DMS 273 treated with DMSO at 0.1 percent for 48 hours (cell line): Measurements from ENCODE around the gene LLCFC1.

Experiments used
- DNase-seq: peaks from one replicate; lab custom pipeline; 2025; lab: John Stamatoyannopoulos, UW

Gene LLCFC1

DNA sequence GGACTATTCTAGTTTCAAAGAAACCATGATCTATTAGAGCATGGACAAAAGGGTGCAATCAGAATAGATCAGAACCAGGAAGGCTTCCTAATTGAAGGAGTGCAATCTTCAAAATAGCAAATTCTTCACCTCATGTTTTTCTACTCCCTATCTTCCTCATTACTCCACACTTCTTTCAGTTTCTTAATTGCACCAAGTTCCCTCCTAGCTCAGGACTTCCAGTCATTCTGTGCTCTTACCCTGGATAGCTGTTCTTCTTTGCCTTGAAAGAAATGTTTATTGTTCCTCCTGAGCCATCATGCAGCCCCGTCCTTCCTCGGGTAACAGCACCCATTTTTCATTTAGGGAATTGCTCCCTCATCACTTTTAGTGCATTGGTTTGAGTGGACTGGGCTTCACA lies 28.8 kb upstream of the LLCFC1 start:
- DNase-seq = no peak

DNA sequence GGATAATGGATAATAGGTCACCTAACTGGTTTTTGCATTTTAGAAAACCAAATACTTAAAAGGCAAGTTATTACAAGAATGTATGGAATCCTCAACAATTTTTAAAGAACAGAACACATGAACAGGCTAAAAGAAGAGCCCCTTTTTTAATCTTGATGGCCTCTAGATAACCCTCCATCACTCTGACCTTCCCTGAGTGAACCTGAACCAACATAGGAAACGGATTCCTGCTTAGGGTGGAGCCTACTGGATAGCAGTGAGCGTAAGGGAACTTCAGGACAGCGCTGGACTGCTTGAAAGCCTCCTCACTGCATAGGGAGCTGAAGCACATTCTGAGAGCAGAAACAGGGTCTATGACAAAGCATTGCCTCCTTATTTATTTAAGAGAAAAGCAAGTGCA lies 26.2 kb upstream of the LLCFC1 start:
- DNase-seq = no peak

DNA sequence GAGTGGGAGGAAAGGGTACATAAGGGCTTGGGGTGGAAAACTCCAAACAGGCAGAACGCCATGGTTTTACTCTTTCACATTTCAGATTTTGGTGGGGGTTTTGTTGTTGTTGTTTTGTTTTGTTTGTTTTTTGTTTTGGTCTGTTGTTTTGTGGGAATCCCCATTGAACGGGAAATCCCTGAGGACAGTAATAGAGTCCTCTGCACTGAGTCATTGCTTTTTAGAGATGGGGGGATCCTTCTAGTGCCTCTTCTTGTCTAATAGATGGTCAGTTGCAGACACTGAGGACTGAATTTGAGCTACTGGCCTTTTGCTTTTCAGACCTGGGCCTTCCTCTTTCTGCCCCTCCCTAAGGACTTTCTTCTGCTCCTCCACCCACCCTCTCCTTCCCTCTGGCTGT lies 25.7 kb upstream of the LLCFC1 start:
- no peak for DNase-seq

DNA sequence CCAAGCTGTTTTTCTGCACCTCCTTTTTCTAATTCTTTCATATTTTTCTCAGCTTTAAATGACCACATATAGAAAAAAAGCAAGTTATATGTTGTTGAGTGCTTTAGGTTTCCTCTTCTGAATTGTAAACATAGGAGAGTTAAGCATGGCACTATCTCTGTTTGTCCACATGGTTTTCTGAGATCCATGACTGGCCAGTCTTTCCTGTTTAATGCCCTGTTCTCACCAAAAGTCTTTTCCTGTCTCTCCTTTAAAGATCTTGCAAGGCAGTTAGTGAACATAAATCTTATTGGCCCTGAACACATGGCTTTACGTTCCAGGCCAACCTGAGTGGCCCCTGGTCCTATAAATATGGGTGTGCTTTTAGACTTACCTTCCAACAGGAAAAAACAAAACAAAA lies 25.2 kb upstream of the LLCFC1 start:
- DNase-seq = no peak

DNA sequence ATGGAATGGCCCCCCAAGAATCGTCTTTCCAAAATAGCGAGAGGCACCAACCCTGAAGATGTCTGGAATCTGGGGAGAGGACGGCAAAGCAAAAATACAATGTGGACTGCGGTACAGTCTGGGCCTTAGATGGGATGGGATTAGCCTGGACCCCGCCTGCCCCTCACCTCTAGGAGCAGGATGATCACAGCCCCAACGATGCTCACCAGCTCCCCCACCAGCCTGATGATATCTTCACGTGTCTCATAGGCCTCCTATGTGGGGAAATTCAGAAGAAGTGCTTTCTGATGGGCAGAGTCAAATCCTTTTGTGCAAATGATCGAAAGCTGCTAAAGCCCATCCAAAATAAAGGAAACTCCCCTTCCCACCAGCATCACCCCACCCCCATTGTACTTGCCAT lies 24.0 kb upstream of the LLCFC1 start:
- DNase-seq = no peak

DNA sequence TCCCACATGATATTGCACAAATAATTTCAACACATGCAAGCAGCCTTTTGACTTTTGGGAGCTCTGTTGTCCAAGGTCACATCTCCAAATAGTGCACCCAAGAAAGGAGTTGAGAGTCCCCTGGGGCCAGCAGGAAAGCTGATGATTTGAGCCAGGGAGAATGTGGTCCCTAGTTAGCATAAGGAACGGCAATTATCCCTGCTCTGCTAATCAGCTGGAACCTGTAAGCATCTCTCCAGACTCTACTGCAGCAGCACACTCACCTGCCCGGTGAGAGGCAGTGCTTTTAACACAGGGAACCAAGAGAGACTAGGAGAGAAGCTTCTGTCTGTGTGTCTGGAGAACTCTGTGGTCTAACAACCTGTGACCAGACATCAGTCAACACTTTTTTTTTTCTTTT lies 22.8 kb upstream of the LLCFC1 start:
- no peak for DNase-seq

DNA sequence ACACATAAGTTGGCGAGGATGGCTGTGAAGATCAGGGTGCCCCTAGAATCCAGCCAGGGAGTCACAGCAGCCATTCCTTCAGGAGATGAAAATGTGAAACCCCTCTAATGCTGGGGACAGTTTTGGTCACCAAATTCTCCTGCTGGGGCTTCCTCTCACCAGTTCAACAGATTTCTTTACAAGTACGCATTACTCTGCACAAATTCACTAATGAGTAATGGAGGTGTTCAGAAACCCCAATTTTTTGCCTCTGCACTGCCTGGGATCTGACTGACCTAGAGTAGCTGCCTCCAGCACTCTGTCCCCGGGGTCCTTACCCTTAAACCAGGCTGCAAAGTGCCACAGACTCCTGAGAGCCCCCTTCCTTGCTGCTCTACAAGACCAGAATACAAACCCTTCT lies 21.8 kb upstream of the LLCFC1 start:
- DNase-seq = no peak

DNA sequence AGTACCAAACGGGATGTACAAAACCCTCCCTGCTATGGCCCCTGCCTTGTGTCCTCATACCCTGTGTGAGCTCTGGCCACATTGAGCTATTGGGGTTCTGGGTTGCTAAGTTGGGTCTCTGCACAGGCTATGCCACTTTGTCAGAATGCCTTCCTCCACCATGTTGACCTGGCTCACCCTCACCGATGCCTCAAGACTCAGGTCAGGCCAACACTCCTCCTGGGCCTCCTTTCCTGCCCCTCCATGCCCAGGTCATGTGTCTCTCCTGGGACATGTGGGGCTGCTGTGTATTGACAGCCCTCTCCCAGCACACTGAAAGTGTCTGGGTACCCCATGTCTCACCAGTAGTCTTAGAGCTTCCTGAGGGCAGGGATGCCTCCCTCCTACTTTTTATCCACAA lies 20.4 kb upstream of the LLCFC1 start:
- no peak for DNase-seq

DNA sequence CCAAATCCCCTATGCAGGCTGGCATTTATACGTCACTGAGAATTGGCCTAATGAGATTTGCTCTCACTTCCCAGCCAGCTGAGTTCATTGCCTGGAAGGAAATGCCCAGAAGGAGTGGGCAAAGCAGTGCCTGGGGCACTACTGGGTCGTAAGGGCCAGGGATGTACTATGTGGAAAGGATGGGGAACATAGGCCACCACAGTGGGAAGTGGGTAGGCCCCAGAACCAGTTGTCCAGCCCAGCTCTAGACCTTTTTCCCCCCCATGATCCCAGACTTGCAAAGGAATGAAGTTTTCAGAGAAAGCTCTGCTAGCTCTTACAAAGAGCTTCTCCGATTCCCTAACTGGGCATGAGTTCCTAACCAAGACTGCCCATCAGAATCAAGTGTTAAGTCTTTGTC lies 19.6 kb upstream of the LLCFC1 start:
- no peak for DNase-seq

DNA sequence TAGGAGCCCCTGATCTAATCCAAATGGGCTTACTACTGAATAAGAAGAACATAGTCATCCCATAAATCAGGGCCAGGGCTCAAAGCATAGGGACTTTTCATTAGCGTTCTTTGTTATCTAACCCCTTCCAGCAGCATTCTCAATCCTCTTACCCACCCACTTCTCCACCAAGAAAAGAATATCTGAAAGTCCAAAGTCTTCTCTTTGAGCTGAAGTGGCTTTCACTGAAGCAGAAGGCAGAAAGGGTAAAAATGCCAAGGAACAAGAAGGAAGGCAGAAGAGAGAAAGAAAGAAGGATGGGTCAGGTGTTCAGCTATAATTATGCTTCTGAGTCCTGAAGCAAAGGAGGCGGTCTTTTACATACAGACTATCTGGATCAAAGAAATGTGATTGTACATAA lies 15.9 kb upstream of the LLCFC1 start:
- DNase-seq = no peak

DNA sequence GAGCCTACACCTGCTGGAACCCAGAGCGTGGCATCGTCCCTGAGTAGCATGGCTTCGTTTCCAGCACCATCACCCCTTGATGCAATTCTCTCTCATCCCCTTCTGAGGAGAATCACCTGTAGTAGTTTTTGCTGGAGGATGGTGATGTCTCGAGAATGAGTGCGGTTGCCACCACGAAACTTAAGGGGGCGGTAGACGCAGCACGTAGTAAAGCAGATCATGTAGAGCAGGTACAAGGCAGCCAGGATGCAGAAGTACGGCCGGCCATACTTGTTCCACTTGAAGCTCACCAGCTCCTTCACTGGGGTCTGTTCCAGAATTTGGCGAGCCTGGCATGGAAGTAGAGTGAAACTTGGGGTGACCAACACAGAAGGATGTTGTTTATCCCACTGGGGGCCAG lies 13.9 kb upstream of the LLCFC1 start:
- DNase-seq = no peak

DNA sequence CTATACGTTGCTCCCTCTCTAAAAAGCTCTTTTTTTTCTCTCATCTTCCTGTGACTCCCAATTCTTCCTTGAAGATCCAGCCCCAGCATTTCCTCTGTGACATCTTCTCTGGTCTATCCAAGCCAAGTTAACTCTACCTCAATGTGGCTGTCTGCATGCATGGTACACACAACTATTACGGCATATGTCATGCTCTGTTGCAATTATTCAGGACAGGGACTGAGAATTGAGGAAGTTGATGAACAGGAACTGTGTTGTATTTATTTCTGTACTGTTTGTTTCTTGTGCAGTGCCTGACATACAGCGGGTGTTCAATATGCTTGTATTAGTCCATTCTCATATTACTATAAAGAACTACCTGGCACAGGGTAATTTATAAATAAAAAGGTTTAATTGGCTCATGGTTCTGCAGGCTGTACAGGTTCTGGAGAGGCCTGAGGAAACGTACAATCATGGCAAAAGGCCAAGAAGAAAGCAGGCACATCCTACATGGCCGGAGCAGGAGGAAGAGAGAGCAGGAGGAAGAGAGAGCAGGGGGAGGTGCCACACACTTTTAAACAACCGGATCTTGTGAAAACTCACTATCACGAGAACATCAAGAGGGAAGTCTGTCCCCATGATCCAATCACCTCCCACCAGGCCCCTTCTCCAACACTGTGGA lies 12.1 kb upstream of the LLCFC1 start:
- no peak for DNase-seq

DNA sequence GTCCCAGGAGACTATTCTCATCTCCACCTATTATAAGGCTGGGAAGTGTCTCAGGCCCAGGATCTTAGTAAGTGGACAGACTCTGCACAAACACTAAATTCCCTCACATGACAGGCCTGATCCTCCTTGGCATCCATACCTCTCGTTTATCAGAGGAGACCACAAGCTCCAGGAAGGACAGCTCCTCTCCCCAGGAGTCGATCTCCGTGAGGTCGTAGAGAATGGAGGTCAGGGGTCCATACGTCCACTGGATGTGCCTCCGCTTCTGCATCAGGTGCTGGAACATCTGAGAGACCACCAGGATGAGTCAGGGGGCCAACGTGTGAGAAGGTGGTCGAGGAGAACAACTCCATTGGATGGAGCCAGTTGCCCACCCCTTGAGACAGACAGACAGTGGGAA lies 11.3 kb upstream of the LLCFC1 start:
- DNase-seq = no peak

DNA sequence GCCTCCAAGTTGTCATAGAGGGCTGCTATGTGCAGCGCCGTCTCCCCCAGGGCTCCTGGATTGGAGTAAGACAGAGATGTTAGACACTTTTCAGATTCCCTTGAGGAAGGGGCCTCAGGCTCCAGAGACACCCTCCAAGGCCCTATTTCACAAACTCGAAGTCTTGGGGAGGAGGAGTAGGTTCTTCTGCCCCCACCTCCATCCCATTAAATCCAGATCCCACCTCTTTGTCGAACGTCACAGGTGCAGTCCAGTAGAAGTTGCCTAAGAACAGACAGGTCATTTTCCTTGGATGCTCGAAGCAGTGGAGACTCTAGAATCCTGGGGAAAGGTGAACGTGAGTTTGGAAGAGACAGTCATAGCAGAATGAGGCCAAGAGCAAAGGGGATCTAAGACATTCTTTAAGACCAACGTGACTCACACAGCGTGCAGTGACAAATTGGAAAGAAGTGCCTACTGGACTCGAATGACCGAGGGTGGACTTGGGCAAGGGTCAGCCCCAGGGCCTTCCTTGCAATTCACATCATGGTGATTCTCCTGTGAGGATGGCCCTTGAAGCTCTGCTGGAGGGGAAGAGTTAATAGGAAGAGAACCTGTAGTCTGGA lies 9.1 kb upstream of the LLCFC1 start:
- no peak for DNase-seq

DNA sequence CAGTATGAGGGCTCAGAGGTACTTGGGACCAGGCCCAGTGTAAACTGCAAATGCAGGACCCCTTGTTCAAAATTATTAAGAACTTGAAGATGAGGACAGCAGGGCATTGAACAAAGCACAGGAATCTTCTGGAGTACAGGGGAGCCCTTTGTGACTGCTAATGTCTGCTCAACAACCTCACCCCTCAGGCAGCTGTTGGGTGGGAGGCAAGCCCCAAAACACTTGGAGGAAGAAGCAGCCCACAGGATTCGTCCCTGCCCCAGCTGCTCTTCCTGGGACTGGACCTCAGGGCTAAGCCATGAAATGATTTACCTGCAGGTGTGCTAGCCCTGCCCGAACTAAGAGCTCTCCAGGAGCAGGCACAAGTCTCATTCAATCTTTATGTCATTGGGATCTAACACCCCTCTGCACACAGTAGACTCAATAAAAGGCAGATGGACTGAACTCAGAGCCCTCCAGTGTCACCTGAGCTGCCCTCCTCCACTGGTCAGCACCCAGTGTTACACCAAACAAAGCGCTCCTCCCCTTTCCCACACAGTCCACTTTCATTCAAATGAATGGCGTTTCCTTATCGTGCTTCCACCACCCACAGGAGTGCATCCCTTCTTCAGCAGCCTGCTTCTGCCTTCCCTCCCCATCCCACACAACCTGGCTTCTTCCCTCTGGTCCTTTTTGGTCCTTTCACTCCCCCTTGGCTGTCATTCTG lies 6.7 kb upstream of the LLCFC1 start:
- no peak for DNase-seq

DNA sequence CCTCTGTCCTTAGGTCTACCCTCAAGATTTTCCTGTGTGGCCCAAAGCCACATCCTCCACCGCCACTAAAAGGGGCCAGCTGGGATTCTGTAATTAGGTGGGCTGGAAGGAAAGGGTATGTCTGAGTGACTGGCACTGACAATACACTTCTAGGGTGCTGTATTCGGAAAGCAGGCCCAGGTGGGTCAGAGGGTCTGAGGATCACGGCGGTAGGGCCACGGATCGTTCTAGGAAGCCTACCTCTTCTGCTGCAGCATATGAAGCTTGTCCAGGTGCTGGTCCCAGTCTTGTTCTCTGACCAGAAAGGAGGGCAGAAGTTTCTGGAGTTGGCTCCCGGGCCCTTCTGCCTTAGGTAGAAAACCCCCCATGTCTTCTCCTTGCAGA lies 6.2 kb upstream of the LLCFC1 start:
- DNase-seq = no peak

DNA sequence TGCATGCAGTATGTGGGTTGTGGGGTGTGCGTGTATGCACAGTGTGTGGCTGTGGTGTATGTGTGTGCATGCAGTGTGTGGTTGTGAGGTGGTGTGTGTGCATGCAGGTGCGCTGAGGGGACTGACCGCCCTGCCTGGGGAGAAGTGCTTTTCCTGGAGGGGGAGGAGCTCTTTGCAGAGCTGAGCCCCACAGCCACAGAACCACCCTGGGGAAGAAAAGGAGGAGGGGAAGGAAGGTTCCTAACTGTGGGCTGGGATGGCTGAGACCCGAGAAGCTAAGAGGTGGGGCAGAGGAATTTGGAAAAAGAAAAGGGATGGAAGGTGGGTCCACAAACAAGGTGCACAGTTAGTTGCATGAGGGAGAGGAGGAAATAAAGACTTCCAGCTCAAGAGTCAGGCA lies 5.7 kb upstream of the LLCFC1 start, which contains the start of gene TRPV5:
Gene TRPV5 (minus strand): TSS at position 123 of the 400 bp plus-strand sequence. CDS start 287 bp downstream, outside the sequence.
- DNase-seq = no peak

DNA sequence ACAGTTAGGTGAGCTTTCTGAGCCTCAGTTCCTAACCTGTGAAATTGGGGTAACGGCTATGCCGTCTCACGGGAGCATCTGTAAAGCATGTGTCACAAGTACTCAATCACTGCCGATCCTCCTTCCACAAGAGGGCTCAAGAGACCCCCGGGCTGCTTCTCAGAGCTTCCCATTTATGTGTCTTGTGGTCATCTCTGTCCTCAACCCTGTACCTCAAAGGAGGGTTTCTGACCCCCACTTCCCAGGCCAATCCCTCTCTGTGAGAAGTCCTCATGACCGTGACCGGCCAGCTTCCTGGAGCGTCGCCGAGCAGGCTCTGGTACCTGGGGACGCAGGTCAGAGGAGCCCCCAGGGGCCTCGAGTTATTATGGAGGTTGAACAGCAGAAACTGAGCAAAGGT lies 5.2 kb upstream of the LLCFC1 start:
- no peak for DNase-seq

DNA sequence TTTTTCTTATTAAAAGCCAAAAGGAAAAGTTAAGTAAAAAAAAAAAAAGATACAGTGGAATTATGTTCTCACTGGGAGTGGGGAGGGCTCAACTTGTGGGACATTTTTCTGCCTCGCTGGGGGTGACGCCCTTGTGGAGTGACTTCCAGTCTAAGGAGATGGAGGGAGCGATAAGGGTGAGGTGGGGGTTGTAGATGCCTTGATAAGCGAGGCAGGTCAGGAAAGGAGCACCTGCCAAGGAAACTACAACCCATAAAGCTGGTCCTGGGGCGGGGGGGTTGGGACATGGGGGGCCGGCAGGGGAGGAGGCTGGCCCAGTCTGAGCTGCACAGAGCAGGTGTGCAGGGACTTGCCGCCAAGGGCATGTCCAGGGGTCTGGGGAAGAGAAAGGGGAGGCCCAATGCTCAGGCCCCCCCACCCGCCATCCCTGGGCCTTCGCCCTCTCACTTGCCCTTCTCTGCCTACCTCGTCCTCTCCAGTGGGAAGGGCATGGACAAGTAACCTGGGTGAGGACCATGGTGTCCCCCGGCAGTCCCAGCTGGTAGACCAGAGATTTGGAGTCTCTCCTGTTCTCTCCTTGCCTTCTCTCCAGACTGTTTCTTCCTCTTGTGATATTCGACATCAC lies 3.2 kb upstream of the LLCFC1 start:
- no peak for DNase-seq

DNA sequence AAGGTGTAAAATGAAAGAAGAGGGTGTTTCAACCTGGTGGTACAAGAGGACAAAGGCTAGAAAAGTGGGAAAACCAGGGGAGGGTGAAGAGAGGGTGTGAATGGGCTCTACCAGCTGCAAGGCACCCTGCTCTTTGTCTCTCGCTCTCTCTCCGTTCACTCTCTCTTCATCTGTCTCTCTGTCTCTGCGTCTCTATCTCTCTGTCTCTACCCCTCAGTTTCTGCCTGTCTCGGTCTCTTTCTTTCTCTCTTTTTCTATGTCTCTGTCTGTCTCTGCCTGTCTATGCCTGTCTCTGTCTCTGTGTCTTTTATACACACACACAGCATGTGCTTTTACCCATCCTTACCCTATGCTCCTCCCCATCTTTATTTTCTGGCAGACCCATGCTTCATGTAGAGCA lies 673 bp upstream of the LLCFC1 start:
- DNase-seq = no peak

DNA sequence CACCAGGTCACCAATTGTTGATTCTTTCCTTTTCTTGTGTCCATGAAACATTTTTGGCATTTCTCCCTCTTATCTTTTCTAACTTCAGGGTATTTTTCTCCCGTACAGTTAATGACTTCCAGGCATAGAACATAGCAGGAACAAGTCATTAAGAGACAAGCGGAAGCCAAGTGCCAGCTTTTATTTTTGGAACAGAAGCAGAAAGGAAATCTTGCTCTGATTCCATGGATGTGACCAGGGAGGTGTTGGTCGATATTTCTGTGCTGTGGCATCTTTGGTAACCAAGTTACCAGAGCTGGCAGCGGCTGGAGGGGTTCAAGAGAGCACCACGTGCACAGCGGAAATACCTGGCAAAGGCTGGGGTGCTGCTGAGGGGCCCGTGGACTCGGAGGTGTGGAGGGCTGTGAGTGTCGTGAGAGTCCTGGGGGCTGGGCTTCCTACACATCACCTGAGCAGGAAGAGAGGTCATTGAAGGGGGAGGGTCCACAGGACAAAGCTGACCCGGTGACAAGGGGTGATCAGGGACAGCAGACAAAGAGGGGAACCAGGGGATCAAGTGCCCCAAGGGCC lies 1.8 kb downstream of the LLCFC1 start:
- DNase-seq = no peak

DNA sequence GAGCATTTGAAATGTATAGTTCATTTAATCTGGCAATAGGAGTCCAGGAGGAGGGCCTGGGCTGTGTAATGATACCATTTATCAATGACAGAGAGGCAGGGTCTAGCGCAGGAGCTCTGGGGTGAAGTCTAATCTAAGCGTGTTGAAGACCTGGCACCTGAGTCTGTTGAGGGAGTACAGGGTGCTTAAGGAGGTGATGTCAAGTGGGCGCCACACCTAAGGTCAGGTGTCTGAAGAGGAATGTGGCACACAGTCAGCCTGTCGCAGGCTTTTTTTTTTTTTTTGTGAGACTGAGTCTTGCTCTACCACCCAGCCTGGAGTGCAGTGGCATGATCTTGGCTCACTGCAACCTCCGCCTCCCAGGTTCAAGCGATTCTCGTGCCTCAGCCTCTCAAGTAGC lies 2.3 kb downstream of the LLCFC1 start:
- DNase-seq = no peak

DNA sequence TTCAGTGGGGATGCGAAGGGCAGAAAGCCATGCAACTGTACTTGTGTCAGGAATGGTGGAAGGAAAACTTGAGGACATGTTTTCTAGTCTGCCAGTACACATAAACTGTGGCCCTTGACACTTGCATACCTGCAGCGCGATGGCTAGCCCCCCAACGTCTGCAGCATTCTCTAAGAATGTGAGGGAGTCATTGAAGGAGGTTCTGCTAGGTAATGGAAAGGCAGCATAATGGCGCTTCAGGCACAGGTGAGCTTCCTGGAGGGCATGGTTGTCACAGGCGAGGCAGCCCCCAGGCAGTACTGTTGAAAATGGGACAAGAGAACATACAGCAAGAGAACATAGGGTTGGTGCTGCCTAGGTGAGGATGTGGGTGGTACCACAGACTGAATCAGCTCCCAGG lies 3.5 kb downstream of the LLCFC1 start:
- no peak for DNase-seq
